ENCODE measurements around the gene ALDH3A2. TPM values are rescaled to one million over a fixed set of nuclear protein-coding genes. Genes with fewer than 3 reads are reported as not detected.

ALDH3A2 gene
- total RNA-seq, 1 donor = 36.7 TPM

DNA sequence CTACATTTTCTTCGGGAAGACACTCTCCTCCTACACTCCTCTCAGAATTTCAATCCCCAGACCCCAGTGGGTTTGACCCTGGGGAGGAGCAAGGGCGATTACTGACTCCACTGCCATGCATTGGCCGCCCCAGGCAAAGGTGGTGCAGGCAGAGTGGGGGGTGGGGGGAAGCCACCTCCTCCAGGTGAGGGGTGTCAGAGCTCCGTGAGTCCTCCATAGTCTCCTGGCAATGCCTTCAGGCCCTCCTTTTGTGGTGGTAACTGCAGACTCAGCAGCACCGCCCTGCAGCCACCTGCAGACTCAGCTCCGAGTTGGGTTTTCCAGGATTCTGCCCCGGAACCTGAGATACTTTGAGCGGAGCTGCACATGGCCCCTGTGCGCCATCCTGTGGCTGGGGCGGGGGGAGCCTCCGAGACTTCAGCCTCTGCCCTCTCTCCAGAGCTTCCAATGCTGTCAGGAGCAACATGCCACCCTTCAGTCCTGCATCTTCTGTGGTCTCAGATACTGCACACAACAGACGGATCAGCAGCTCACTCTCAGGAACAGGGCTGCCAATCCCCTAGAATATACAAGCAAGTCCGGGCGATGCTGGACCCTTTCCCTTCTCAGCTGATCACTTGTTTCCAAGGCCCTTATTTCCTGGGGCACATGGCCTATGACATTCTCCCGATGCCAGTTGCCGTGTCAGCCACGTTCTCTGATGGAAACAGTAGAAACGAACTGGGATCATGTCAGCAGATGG, 70.2 kb downstream of the ALDH3A2 start:
- no peak overlapping the region for H3K4me3 ChIP-seq (ENCODE audit: low read depth, low read length)
- peak; percentile 4 for TF ChIP-seq CTCF (IDR thresholded peaks at IDR 0.05; ENCODE audit: insufficient read depth, low read depth, low read length)
- DNase-seq (ENCODE audit: low read depth) = no peak

GRCh38 chr17:19719355-19720209, 71.0 kb downstream of the ALDH3A2 start:
- no peak for DNase-seq (ENCODE audit: low read depth)
- no peak for TF ChIP-seq CTCF (IDR thresholded peaks at IDR 0.05; ENCODE audit: insufficient read depth, low read depth, low read length)
- H3K4me3 ChIP-seq (ENCODE audit: low read depth, low read length) = no peak overlapping the region

DNA sequence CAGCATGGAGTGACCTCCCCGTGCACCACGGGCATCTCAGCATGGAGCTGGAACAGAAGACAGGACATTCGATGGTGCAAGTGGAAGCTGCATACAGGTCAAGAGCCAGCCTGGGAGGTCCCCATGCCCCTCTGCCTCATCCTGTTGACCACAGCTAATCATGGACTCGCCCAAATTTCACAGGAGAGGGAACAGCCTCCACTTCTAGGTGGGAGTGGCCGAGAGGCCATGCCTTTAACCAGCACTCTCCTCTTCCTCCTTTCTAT, 71.6 kb downstream of the ALDH3A2 start:
- H3K4me3 ChIP-seq (ENCODE audit: low read depth, low read length) = no peak overlapping the region
- DNase-seq (ENCODE audit: low read depth) = no peak
- no peak for TF ChIP-seq CTCF (IDR thresholded peaks at IDR 0.05; ENCODE audit: insufficient read depth, low read depth, low read length)

- TF ChIP-seq CTCF (IDR thresholded peaks at IDR 0.05; ENCODE audit: insufficient read depth, low read depth, low read length) = no peak
- no peak for DNase-seq (ENCODE audit: low read depth)
- no peak overlapping the region for H3K4me3 ChIP-seq (ENCODE audit: low read depth, low read length)
Observed at GRCh38 chr17:19720631-19721426, 72.3 kb downstream of the ALDH3A2 start.

DNA sequence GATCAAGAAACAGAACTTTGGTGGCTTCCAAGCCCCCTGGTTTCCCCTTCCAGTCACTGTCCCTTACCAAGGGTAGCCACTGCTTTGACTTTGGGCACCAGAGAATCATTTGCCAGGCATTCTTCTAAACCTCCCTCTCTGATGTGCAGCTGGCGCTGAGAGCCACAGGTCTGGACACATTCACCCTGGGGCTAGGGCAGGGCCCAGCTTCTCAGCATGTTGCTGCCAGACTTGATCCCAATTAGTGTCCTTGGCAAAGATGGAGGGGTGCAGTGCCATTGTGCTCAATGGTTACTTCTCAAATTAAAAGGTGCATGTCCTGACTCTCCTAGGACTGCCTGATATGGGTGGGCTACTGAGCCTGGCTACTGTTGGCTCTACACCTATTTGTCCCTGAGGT, 75.4 kb downstream of the ALDH3A2 start:
- no peak for TF ChIP-seq CTCF (IDR thresholded peaks at IDR 0.05; ENCODE audit: insufficient read depth, low read depth, low read length)
- no peak overlapping the region for H3K4me3 ChIP-seq (ENCODE audit: low read depth, low read length)
- no peak for DNase-seq (ENCODE audit: low read depth)

- no peak for DNase-seq (ENCODE audit: low read depth)
- TF ChIP-seq CTCF (IDR thresholded peaks at IDR 0.05; ENCODE audit: insufficient read depth, low read depth, low read length) = no peak
- no peak overlapping the region for H3K4me3 ChIP-seq (ENCODE audit: low read depth, low read length)
Observed at GRCh38 chr17:19724501-19725420, 76.2 kb downstream of the ALDH3A2 start.
